ENCODE results near the gene CTNNAL1. TPM values are rescaled to one million over a fixed set of nuclear protein-coding genes. Genes with fewer than 3 reads are reported as not detected.

CTNNAL1 gene
- polyA plus RNA-seq, 1 donor (not counting 4 experiments of a cell fraction or from before 2014, with no cell fraction given) = 112 TPM

DNA sequence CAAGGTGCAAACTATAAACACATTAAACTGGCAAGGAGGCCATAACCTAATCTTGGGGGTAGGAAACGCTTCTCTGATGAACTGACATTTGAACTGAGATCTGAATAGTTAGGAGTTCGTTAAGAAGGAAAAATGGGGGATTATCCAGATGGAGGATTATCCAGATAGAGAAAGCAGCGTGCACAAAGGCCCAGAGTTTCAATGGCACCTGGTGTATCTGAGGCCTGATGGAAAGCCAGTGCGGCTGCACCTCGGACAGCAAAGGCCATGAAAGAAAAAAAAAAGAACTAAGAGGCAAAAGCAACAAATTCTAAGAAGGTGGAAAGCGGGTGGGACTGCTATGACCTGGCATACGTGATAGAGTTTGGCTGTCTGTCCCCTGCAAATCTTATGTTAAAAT is 13.0 kb upstream of the CTNNAL1 start:
- no peak for TF ChIP-seq EZH2 (IDR thresholded peaks at IDR 0.05; ENCODE audit: low read length)
- TF ChIP-seq, protein P1, sequence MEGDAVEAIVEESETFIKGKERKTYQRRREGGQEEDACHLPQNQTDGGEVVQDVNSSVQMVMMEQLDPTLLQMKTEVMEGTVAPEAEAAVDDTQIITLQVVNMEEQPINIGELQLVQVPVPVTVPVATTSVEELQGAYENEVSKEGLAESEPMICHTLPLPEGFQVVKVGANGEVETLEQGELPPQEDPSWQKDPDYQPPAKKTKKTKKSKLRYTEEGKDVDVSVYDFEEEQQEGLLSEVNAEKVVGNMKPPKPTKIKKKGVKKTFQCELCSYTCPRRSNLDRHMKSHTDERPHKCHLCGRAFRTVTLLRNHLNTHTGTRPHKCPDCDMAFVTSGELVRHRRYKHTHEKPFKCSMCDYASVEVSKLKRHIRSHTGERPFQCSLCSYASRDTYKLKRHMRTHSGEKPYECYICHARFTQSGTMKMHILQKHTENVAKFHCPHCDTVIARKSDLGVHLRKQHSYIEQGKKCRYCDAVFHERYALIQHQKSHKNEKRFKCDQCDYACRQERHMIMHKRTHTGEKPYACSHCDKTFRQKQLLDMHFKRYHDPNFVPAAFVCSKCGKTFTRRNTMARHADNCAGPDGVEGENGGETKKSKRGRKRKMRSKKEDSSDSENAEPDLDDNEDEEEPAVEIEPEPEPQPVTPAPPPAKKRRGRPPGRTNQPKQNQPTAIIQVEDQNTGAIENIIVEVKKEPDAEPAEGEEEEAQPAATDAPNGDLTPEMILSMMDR (optimal IDR thresholded peaks at IDR 0.05 in 1 of 3, IDR thresholded peaks at IDR 0.05 in 1 of 3, conservative IDR thresholded peaks at IDR 0.05 in 1 of 3; ENCODE audit: extremely low read depth in 1 of 3, insufficient read depth in 2 of 3, low read length in 3 of 3) = no peak
- no peak for DNase-seq (ENCODE audit: low read depth, low spot score)
- no peak for FAIRE-seq

DNA sequence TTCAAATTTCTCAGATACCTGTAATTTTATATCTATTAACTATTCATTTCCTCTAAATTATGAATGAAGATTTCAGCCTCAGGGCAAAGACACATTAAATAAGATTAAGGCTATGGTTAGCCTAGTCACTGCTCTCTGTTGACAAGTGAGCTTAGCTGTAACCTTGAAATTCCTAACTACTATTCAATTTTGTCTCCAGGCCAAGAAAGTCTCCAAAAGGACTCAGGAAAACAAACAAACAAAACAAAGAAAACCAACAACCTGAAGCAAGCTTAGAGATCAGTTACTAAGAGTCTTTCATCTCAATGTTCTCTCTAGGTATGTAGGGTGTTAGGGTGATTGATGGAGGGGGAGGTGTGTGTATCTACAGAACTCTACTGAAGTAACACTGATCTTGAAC is 9.6 kb upstream of the CTNNAL1 start:
- Histone ChIP-seq H3K4me1 (ENCODE audit: control insufficient read depth, extremely low read depth, insufficient read depth, low read length) (peaks cover 18% of the 10 kb centered on the region), H3K4me2 (ENCODE audit: control insufficient read depth, extremely low read depth, insufficient read depth, low read depth, low read length) (no peak overlapping the region), H3K4me3 (ENCODE audit: control insufficient read depth in 2 of 3, extremely low read depth in 1 of 3, insufficient read depth in 2 of 3, low read depth in 1 of 3, low read length in 3 of 3) (no peak overlapping the region), H3K9me3 (ENCODE audit: control insufficient read depth, low read depth, low read length) (no peaks in the 10 kb centered on the region), H3K27me3 (ENCODE audit: control insufficient read depth, extremely low read depth, insufficient read depth, low read length) (no peaks in the 10 kb centered on the region), H3K36me3 (ENCODE audit: control insufficient read depth in 2 of 2, extremely low read depth in 1 of 2, insufficient read depth in 2 of 2, low read length in 2 of 2) (peaks cover 2 to 6% of the 10 kb centered on the region in 2 experiments), H2AFZ (ENCODE audit: control insufficient read depth, low read length) (no peak overlapping the region), H4K20me1 (ENCODE audit: control insufficient read depth, extremely low read depth, insufficient read depth, low read length) (no peaks in the 10 kb centered on the region), H3K27ac (ENCODE audit: control insufficient read depth, insufficient read depth, low read length) (no peak overlapping the region), H3K9me1 (ENCODE audit: control insufficient read depth, extremely low read depth, insufficient read depth, low read length) (no peaks in the 10 kb centered on the region), H3K79me2 (ENCODE audit: control insufficient read depth, insufficient read depth, low read length) (no peaks in the 10 kb centered on the region), H3K9ac (ENCODE audit: control insufficient read depth, extremely low read depth, insufficient read depth, low read length) (no peak overlapping the region)
- dilution Hi-C loops (cut with MboI; ENCODE audit: extremely low pct_ligation_motif_present, low sequenced_read_pairs) = no loop called here
- TF ChIP-seq, protein P1 (optimal IDR thresholded peaks at IDR 0.05 in 1 of 3, IDR thresholded peaks at IDR 0.05 in 1 of 3, conservative IDR thresholded peaks at IDR 0.05 in 1 of 3; ENCODE audit: extremely low read depth in 1 of 3, insufficient read depth in 2 of 3, low read length in 3 of 3) = no peak
- FAIRE-seq (no peak), DNase-seq (ENCODE audit: low read depth, low spot score) (no peak)

More for the DNA sequence above, 13.0 kb upstream of the CTNNAL1 start:
- Histone ChIP-seq H3K9me3 (ENCODE audit: control insufficient read depth, low read depth, low read length) (no peaks in the 10 kb centered on the region), H4K20me1 (ENCODE audit: control insufficient read depth, extremely low read depth, insufficient read depth, low read length) (no peaks in the 10 kb centered on the region), H3K9ac (ENCODE audit: control insufficient read depth, extremely low read depth, insufficient read depth, low read length) (no peak overlapping the region), H3K4me3 (ENCODE audit: control insufficient read depth in 2 of 3, extremely low read depth in 1 of 3, insufficient read depth in 2 of 3, low read depth in 1 of 3, low read length in 3 of 3) (no peak overlapping the region), H3K36me3 (ENCODE audit: control insufficient read depth in 2 of 2, extremely low read depth in 1 of 2, insufficient read depth in 2 of 2, low read length in 2 of 2) (peaks cover 1 to 14% of the 10 kb centered on the region in 2 experiments), H3K4me2 (ENCODE audit: control insufficient read depth, extremely low read depth, insufficient read depth, low read depth, low read length) (no peak overlapping the region), H3K27ac (ENCODE audit: control insufficient read depth, insufficient read depth, low read length) (no peak overlapping the region), H2AFZ (ENCODE audit: control insufficient read depth, low read length) (no peak overlapping the region), H3K79me2 (ENCODE audit: control insufficient read depth, insufficient read depth, low read length) (peaks cover 3% of the 10 kb centered on the region), H3K27me3 (ENCODE audit: control insufficient read depth, extremely low read depth, insufficient read depth, low read length) (no peaks in the 10 kb centered on the region), H3K4me1 (ENCODE audit: control insufficient read depth, extremely low read depth, insufficient read depth, low read length) (peaks cover 5% of the 10 kb centered on the region), H3K9me1 (ENCODE audit: control insufficient read depth, extremely low read depth, insufficient read depth, low read length) (no peaks in the 10 kb centered on the region)
- dilution Hi-C loops (cut with MboI; ENCODE audit: extremely low pct_ligation_motif_present, low sequenced_read_pairs) = no loop called here
